ENCODE data around the gene SDC3.

SDC3 gene

GRCh38 chr1:30880678-30881318 is 27.8 kb downstream of the SDC3 start:
- Histone ChIP-seq H4K20me1 (peaks cover 41 to 100% (median 86%) of the 10 kb centered on the region in 11 experiments), H3K4me3 (no peak overlapping the region), H3K4me2 (peak overlapping the region; percentile 49 to 76 (median 66)), H3K9ac (no peak overlapping the region), H3K27ac (peak overlapping the region in 2 of 11 experiments; percentile 24 to 26; a peak in 2 of 22 replicates), H3K36me3 (peaks cover 0 to 54% (median 0%) of the 10 kb centered on the region in 11 experiments; a peak in 6 of 22 replicates), H3K9me3 (replicated peaks in 1 of 11) (no peaks in the 10 kb centered on the region), H3K27me3 (peaks cover 93 to 100% (median 100%) of the 10 kb centered on the region in 11 experiments), H3K4me1 (peaks cover 42 to 81% (median 57%) of the 10 kb centered on the region in 10 experiments)
- TF ChIP-seq Cebpa-rat (IDR thresholded peaks at IDR 0.05), result no peak

- TF ChIP-seq Cebpa-rat (IDR thresholded peaks at IDR 0.05), result no peak
- H4K20me1 ChIP-seq, result peaks cover 47 to 100% (median 87%) of the 10 kb centered on the region in 11 experiments
- peaks cover 42 to 88% (median 53%) of the 10 kb centered on the region in 10 experiments for H3K4me1 ChIP-seq
- no peak overlapping the region for H3K4me3 ChIP-seq
- H3K36me3 ChIP-seq, result peaks cover 0 to 54% (median 0%) of the 10 kb centered on the region in 11 experiments; a peak in 6 of 22 replicates
- no peak overlapping the region; a peak in 2 of 22 replicates for H3K27ac ChIP-seq
- H3K4me2 ChIP-seq, result peak overlapping the region in 10 of 11 experiments; percentile 32 to 98 (median 72); a peak in 17 of 22 replicates
- peaks cover 93 to 100% (median 100%) of the 10 kb centered on the region in 11 experiments for H3K27me3 ChIP-seq
- H3K9me3 ChIP-seq (replicated peaks in 1 of 11), result no peaks in the 10 kb centered on the region
- peak overlapping the region in 1 of 11 experiments; percentile 45; a peak in 2 of 22 replicates for H3K9ac ChIP-seq
These were observed 28.4 kb downstream of the SDC3 start for GRCh38 chr1:30879940-30880677.

- Histone ChIP-seq H4K20me1 (peaks cover 56 to 100% (median 94%) of the 10 kb centered on the region in 11 experiments), H3K4me2 (peak overlapping the region in 4 of 11 experiments; percentile 10 to 98 (median 92); a peak in 5 of 22 replicates), H3K27ac (peak overlapping the region in 2 of 11 experiments; percentile 28 to 33; a peak in 2 of 22 replicates), H3K9me3 (replicated peaks in 1 of 11) (no peaks in the 10 kb centered on the region; a peak in 1 of 22 replicates), H3K9ac (peak overlapping the region in 2 of 11 experiments; percentile 45 to 47; a peak in 5 of 22 replicates), H3K4me1 (peaks cover 42 to 95% (median 53%) of the 10 kb centered on the region in 10 experiments), H3K36me3 (peaks cover 0 to 58% (median 0%) of the 10 kb centered on the region in 11 experiments; a peak in 6 of 22 replicates), H3K27me3 (peaks cover 93 to 100% (median 100%) of the 10 kb centered on the region in 11 experiments), H3K4me3 (no peak overlapping the region)
- no peak for TF ChIP-seq Cebpa-rat (IDR thresholded peaks at IDR 0.05)
These were observed 29.3 kb downstream of the SDC3 start for GRCh38 chr1:30879126-30879786.

- H3K4me2 ChIP-seq, result peak overlapping the region in 3 of 11 experiments; percentile 87 to 98 (median 96); a peak in 6 of 22 replicates
- no peak overlapping the region for H3K4me3 ChIP-seq
- peaks cover 0 to 59% (median 0%) of the 10 kb centered on the region in 11 experiments; a peak in 6 of 22 replicates for H3K36me3 ChIP-seq
- H3K27ac ChIP-seq, result peak overlapping the region in 1 of 11 experiments; percentile 5; a peak in 1 of 22 replicates
- no peak for TF ChIP-seq Cebpa-rat (IDR thresholded peaks at IDR 0.05)
- H3K9ac ChIP-seq, result no peak overlapping the region; a peak in 1 of 22 replicates
- H3K4me1 ChIP-seq, result peaks cover 37 to 96% (median 46%) of the 10 kb centered on the region in 10 experiments
- H4K20me1 ChIP-seq, result peaks cover 63 to 100% (median 95%) of the 10 kb centered on the region in 11 experiments
- no peaks in the 10 kb centered on the region; a peak in 1 of 22 replicates for H3K9me3 ChIP-seq (replicated peaks in 1 of 11)
- peaks cover 93 to 100% (median 100%) of the 10 kb centered on the region in 11 experiments for H3K27me3 ChIP-seq
These were observed 30.0 kb downstream of the SDC3 start for GRCh38 chr1:30878559-30878958.

- H3K4me3 ChIP-seq, result peak overlapping the region in 5 of 10 experiments; percentile 3 to 53 (median 31); a peak in 5 of 20 replicates
These were observed 30.5 kb downstream of the SDC3 start for GRCh38 chr1:30878016-30878415.

GRCh38 chr1:30877205-30877912 is 31.2 kb downstream of the SDC3 start:
- peaks cover 93 to 100% (median 100%) of the 10 kb centered on the region in 11 experiments for H3K27me3 ChIP-seq
- peak overlapping the region in 5 of 10 experiments; percentile 3 to 53 (median 31); a peak in 6 of 20 replicates for H3K4me3 ChIP-seq
- no peaks in the 10 kb centered on the region; a peak in 1 of 22 replicates for H3K9me3 ChIP-seq (replicated peaks in 1 of 11)
- H3K4me2 ChIP-seq, result peak overlapping the region; percentile 4 to 98 (median 63); a peak in 21 of 22 replicates
- peaks cover 0 to 62% (median 0%) of the 10 kb centered on the region in 11 experiments; a peak in 6 of 22 replicates for H3K36me3 ChIP-seq
- H3K4me1 ChIP-seq, result peaks cover 32 to 96% (median 37%) of the 10 kb centered on the region in 10 experiments
- H4K20me1 ChIP-seq, result peaks cover 75 to 100% (median 96%) of the 10 kb centered on the region in 11 experiments
- peak overlapping the region in 4 of 11 experiments; percentile 18 to 56 (median 30); a peak in 6 of 22 replicates for H3K9ac ChIP-seq
- peak in 6 of 11 experiments; percentile 18 to 53 (median 30); a peak in 3 of 22 replicates for TF ChIP-seq Cebpa-rat (IDR thresholded peaks at IDR 0.05)
- peak overlapping the region in 3 of 11 experiments; percentile 23 to 39 (median 36); a peak in 2 of 22 replicates for H3K27ac ChIP-seq

More at GRCh38 chr1:30878016-30878415, 30.5 kb downstream of the SDC3 start:
- no peaks in the 10 kb centered on the region; a peak in 1 of 22 replicates for H3K9me3 ChIP-seq (replicated peaks in 1 of 11)
- peak overlapping the region; percentile 4 to 98 (median 63); a peak in 21 of 22 replicates for H3K4me2 ChIP-seq
- peak overlapping the region in 4 of 11 experiments; percentile 5 to 56 (median 30); a peak in 5 of 22 replicates for H3K9ac ChIP-seq
- H3K36me3 ChIP-seq, result peaks cover 0 to 60% (median 0%) of the 10 kb centered on the region in 11 experiments; a peak in 6 of 22 replicates
- H3K27ac ChIP-seq, result peak overlapping the region in 1 of 11 experiments; percentile 36; a peak in 1 of 22 replicates
- peaks cover 37 to 96% (median 42%) of the 10 kb centered on the region in 10 experiments for H3K4me1 ChIP-seq
- TF ChIP-seq Cebpa-rat (IDR thresholded peaks at IDR 0.05), result no peak
- H4K20me1 ChIP-seq, result peaks cover 68 to 100% (median 95%) of the 10 kb centered on the region in 11 experiments
- H3K27me3 ChIP-seq, result peaks cover 93 to 100% (median 100%) of the 10 kb centered on the region in 11 experiments
